ENCODE data around the gene BAX. TPM values are rescaled to one million over a fixed set of nuclear protein-coding genes. Genes with fewer than 3 reads are reported as not detected.

Gene BAX
- total and polyA plus RNA-seq, 2 of the 13 experiments (the other 11 are each of a cell fraction or from before 2014, with no cell fraction given), result 139 to 176 TPM

- peak; percentile 56; the same call in 1 of the 2 replicates for TF ChIP-seq TARDBP (CRISPR knock-in tag; IDR thresholded peaks at IDR 0.05)
- TF ChIP-seq SNAPC2 (CRISPR knock-in tag; IDR thresholded peaks at IDR 0.05), result 0 out of 2 replicates have a peak, but pooled peaks have one; percentile 53
- TF ChIP-seq MIER3 (CRISPR knock-in tag; IDR thresholded peaks at IDR 0.05; ENCODE audit: borderline replicate concordance), result no peak
- no peak for TF ChIP-seq NR0B2 (CRISPR knock-in tag; IDR thresholded peaks at IDR 0.05)
- no peak for TF ChIP-seq GABPA (IDR thresholded peaks at IDR 0.05; ENCODE audit: low read depth, low read length)
- TF ChIP-seq GABPA (CRISPR knock-in tag; IDR thresholded peaks at IDR 0.05; ENCODE audit: low read depth), result no peak
- 0 out of 2 replicates have a peak, but pooled peaks have one; percentile 48 for TF ChIP-seq THRA (CRISPR knock-in tag; IDR thresholded peaks at IDR 0.05; ENCODE audit: borderline replicate concordance)
- no peak for TF ChIP-seq ZBTB39 (CRISPR knock-in tag; IDR thresholded peaks at IDR 0.05)
- TF ChIP-seq MXI1 (IDR thresholded peaks at IDR 0.05; ENCODE audit: borderline replicate concordance, low read depth, low read length), result peak; percentile 22; the same call in 1 of the 3 replicates
- TF ChIP-seq SALL1 (CRISPR knock-in tag; IDR thresholded peaks at IDR 0.05), result peak; percentile 67
- TF ChIP-seq TEAD3 (CRISPR knock-in tag; optimal IDR thresholded peaks at IDR 0.05; ENCODE audit: borderline replicate concordance), result peak; percentile 22
- TF ChIP-seq TIGD3 (CRISPR knock-in tag; IDR thresholded peaks at IDR 0.05; ENCODE audit: borderline replicate concordance), result no peak
- no peak for TF ChIP-seq NR2F6 (IDR thresholded peaks at IDR 0.05)
- TF ChIP-seq NR2F6 (CRISPR knock-in tag; IDR thresholded peaks at IDR 0.05), result 0 out of 2 replicates have a peak, but pooled peaks have one; percentile 15
- peak; percentile 40; the same call in 1 of the 2 replicates for TF ChIP-seq REPIN1 (CRISPR knock-in tag; IDR thresholded peaks at IDR 0.05; ENCODE audit: borderline replicate concordance, low read depth)
- no peak for TF ChIP-seq HNF1A (IDR thresholded peaks at IDR 0.05; ENCODE audit: low read depth)
- TF ChIP-seq HNF1A (CRISPR knock-in tag; IDR thresholded peaks at IDR 0.05; ENCODE audit: borderline replicate concordance), result no peak
- TF ChIP-seq SMARCE1 (IDR thresholded peaks at IDR 0.05; ENCODE audit: borderline replicate concordance), result no peak
Measured at GRCh38 chr19:48970923-48971395, 16.3 kb downstream of the BAX start (continued).
